GM19468 (cell line): ENCODE results near the gene CERKL.
"Not testable (repeated sequence)": the region's sequence is repeated elsewhere in the genome, so short reads cannot be mapped to it uniquely, and the experiment has no call there.

Experiments used
- ATAC-seq: cut with Tn5 transposase; IDR thresholded peaks from one replicate; pipeline ENCODE4 v1.9.1; 2021; ENCODE audit warnings: mild to moderate bottlenecking, moderate library complexity, moderate number of reproducible peaks; ENCODE audit not compliant: unreplicated experiment; ENCODE audit errors: extremely low read depth

The CERKL gene, protein sequence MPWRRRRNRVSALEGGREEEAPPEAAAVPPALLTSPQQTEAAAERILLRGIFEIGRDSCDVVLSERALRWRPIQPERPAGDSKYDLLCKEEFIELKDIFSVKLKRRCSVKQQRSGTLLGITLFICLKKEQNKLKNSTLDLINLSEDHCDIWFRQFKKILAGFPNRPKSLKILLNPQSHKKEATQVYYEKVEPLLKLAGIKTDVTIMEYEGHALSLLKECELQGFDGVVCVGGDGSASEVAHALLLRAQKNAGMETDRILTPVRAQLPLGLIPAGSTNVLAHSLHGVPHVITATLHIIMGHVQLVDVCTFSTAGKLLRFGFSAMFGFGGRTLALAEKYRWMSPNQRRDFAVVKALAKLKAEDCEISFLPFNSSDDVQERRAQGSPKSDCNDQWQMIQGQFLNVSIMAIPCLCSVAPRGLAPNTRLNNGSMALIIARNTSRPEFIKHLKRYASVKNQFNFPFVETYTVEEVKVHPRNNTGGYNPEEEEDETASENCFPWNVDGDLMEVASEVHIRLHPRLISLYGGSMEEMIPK

DNA sequence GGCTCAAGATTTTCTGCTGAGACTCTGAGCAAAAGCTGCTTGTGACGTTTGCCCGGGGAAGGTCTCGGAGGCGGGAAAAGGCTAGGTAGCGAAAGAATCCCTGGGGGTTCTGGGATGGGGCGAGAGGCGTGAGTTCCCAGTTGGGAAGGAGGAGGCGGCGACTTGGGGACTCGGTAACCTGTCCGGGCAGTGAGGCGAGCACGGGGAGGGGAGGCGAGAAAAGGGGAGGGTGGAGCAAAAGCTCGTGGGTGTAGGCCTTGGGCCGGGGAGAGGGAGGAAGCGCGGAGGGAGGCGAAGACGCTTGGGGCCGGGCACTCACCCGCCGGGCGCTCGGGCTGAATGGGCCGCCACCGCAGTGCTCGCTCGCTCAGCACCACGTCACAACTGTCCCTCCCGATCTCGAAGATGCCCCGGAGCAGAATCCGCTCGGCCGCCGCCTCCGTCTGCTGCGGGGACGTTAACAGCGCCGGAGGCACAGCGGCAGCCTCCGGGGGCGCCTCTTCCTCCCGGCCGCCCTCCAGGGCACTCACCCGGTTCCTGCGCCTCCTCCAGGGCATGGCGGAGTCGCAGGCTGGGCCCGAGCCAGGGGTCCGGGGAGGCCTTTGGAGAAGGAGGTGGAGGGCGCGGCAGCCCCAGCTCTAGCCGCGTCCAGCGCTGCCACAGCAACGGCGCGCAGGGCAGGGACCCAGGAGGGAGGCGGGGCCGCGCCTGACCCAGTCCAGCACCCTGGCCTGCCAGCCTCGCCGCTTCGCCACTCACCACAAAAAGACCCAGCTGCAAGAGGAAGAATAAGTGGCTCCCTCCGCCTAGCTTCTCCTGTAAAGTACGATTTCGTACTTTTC is at the start of gene CERKL:
Gene CERKL, minus strand, starts transcription at position 656 of the 842 bp plus-strand sequence. Its CDS starts 99 bp downstream, at position 557.
- ATAC-seq: peak; percentile 86

DNA sequence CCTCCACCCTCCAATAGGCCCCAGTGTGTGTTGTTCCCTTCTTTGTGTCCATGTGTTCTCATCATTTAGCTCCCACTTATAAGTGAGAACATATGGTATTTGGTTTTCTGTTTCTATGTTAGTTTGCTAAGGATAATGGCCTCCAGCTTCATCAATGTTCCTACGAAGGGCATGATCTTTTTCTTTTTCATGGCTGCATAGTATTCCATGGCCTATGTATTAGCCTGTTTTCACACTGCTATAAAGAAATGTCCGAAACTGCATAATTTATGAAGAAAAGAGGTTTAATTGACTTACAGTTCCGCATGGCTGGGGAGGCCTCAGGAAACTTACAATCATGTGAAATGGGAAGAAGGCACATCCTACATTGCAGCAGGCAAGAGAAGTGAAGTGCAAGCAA is 45.6 kb upstream of the CERKL start:
- ATAC-seq: not testable (repeated sequence)

DNA sequence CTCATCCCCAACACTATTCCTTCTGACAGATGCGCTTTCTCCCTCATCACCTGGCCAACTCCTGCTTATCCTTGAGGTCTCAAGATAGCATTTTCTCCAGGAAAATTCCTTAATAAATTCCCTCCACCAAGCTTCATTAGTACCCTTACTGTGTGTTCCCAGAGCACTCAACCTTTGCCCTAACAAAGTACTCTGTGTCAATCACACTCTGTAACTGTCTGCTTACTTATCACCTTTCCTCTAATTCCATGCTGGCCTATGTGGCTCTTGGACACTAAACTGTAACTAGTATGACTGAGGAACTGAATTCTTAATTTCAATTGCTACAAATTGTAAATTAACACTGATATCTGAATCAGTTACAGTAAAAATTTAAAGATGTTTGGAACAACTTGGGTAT is 41.3 kb upstream of the CERKL start:
- ATAC-seq: no peak

GRCh38 chr2:181697571-181697970 is 40.7 kb upstream of the CERKL start:
- ATAC-seq: peak; percentile 58

DNA sequence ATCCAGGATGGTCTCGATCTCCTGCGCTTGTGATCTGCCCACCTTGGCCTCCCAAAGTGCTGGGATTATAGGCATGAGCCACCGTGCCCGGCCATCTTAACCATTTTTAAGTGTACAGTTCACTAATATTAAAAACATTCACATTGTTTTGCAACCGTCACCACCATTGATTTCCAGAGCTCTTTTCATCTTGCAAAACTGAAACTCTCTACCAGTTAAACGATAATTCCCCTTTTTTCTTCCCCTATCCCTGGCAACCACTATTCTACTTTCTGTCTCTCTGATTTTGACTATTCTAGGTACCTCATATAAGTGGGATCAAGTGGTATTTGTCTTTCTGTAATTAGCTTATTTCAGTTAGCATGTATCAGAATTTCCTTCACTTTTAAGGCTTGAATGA is 40.2 kb upstream of the CERKL start:
- ATAC-seq: no peak

DNA sequence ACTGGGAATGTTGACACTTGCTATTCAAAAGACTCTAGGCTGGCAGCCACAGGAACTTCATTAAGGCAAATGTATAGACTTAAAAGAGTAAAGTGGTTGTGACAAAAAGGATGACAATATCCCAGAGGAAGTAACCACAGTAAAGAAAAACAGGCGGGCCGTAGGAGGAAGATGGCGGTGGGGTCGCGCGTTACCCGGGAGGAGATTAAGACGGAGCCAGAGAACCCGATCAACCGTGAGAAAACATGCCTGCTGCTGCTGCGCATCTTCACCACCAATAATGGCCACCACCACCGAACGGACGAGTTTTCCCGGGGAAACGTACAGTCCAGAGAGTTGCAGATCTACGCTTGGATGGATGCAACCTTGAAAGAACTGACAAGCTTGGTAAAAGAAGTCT is 37.4 kb upstream of the CERKL start:
- ATAC-seq: no peak

- no peak for ATAC-seq
Observed at GRCh38 chr2:181690860-181691259, 34.0 kb upstream of the CERKL start.

DNA sequence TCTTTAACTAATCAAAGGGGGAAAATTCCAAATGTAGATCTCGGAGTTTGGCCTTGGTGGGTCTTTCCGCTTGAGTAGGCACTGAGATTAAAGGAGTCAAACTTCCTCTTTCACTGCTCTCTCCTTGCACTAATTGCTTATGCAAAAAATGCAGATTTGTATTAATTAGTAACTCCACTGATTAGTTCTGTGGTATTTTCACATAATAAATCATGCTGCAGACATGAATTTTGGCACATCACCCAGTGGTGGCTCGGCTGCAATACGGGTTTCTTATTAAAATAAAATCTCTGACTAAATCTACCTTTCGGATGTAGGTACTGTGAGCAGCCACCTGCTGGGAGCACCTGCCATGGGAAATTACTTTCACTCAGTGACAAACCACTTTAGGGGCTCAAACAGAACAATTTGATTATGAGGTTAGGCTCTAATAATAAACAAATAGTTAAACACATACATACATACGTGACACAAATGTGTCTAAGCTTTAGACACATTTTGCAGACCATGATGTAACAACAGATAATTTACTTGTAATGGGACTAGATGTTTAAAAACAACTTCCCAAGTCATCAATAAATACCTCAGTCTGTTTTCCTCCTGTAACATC is 29.8 kb upstream of the CERKL start:
- no peak for ATAC-seq

GRCh38 chr2:181685150-181685688 is 28.3 kb upstream of the CERKL start:
- ATAC-seq: no peak

GRCh38 chr2:181684454-181685149 is 27.7 kb upstream of the CERKL start:
- no peak for ATAC-seq

- ATAC-seq: no peak
Observed at GRCh38 chr2:181683518-181684453, 26.9 kb upstream of the CERKL start.

GRCh38 chr2:181682795-181683517 is 26.1 kb upstream of the CERKL start:
- no peak for ATAC-seq

GRCh38 chr2:181682026-181682789 is 25.3 kb upstream of the CERKL start:
- no peak for ATAC-seq

GRCh38 chr2:181680937-181681811 is 24.3 kb upstream of the CERKL start:
- no peak for ATAC-seq

DNA sequence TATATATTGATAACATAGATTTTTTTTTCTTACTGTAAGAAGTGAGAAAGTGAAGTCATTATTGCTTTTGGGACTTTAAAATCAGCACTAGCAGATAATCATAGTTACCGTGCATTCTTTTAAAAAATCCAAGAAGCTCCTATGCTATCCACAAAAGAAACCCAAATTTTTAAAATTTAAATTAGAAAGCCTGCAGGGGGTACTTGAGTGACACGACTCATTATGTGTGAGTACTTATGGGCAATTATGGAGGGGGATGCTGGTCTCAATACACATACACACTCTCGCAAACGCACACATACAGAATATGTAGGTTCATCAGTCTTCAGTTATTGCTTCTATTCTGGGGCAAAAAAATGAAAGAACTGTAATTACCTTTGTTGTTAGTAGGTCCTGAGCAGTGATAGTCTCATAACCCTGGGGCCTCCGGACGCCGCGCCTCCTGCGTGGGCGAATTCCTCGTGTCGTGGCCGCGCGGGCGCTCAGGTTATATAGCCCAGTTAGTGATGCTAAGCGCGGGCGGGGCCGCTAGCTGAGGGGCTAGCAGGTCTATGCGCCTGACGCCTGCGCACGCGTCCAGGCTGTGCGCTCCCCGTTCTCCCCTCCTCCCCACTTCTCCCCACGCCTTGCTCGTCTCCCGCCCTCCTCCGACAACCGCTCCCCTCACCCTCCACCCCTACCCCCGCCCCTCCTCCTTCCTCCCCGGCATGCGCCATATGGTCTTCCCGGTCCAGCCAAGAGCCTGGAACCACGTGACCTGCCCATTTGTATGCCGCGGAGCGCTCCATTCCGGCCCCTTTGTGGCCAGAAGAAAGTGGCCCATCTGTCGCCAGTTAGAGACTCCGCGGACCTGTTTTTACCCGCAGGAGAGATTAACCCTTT is 23.4 kb upstream of the CERKL start, which contains the start of gene NEUROD1:
Gene NEUROD1, minus strand, starts transcription at position 463 of the 882 bp plus-strand sequence. CDS start 1,657 bp downstream, outside the sequence.
- ATAC-seq: no peak
